Measurements from ENCODE around the gene FNIP2. TPM values are rescaled to one million over a fixed set of nuclear protein-coding genes. Genes with fewer than 3 reads are reported as not detected.
A peak's percentile ranks its signal among the peaks of the same experiment; 100 is the strongest.

Gene FNIP2
- total RNA-seq, 1 experiment from 2014 or later: 16.1 TPM

- CTCF ChIA-PET: interaction anchor here (0.7 kb wide), 1 partner anchor 241 kb away, joined by 3 read pairs; no protein-coding TSS in a partner anchor
- Histone ChIP-seq H3K4me1 (ENCODE audit: insufficient read depth, low read length, poor library complexity, severe bottlenecking) (peaks cover 10% of the 10 kb centered on the region), H3K27ac (ENCODE audit: low read depth, low read length, poor library complexity, severe bottlenecking) (no peak overlapping the region), H3K36me3 (ENCODE audit: insufficient read depth, low read length, poor library complexity, severe bottlenecking) (no peaks in the 10 kb centered on the region), H3K4me3 (ENCODE audit: low read depth, low read length, poor library complexity, severe bottlenecking) (no peak overlapping the region), H3K9me3 (ENCODE audit: low read depth, low read length, poor library complexity, severe bottlenecking) (no peaks in the 10 kb centered on the region), H3K27me3 (replicated peaks; ENCODE audit: insufficient read depth, low read depth, low read length, poor library complexity) (no peaks in the 10 kb centered on the region)
- DNase-seq (ENCODE audit: low spot score): no peak
- no TSS peak for BruUV-seq (replicated peaks)
- POLR2A ChIA-PET (ENCODE audit: low non-redundant PET): no interaction called here
- intact Hi-C loops (cut with micrococcal nuclease; ENCODE audit: unreplicated experiment): no loop called here
- no peak for TF ChIP-seq CTCF (conservative IDR thresholded peaks at IDR 0.05; ENCODE audit: low read depth, low read length)
- no peak for TF ChIP-seq EZH2 (IDR thresholded peaks at IDR 0.05; ENCODE audit: borderline replicate concordance, low read depth, low read length, poor library complexity, severe bottlenecking)
Measured at GRCh38 chr4:158860856-158861255, 92.0 kb downstream of the FNIP2 start.

- POLR2A ChIA-PET (ENCODE audit: low non-redundant PET): no interaction called here
- CTCF ChIA-PET: interaction anchor here (0.7 kb wide), 1 partner anchor 240 kb away, joined by 3 read pairs; no protein-coding TSS in a partner anchor
- intact Hi-C loops (cut with micrococcal nuclease; ENCODE audit: unreplicated experiment): no loop called here
- no peak overlapping the region for H3K4me3 ChIP-seq (ENCODE audit: low read depth, low read length, poor library complexity, severe bottlenecking)
- H3K27me3 ChIP-seq (replicated peaks; ENCODE audit: insufficient read depth, low read depth, low read length, poor library complexity): no peaks in the 10 kb centered on the region
- peaks cover 11% of the 10 kb centered on the region for H3K4me1 ChIP-seq (ENCODE audit: insufficient read depth, low read length, poor library complexity, severe bottlenecking)
- BruUV-seq (replicated peaks): no TSS peak
- no peaks in the 10 kb centered on the region for H3K36me3 ChIP-seq (ENCODE audit: insufficient read depth, low read length, poor library complexity, severe bottlenecking)
- no peaks in the 10 kb centered on the region for H3K9me3 ChIP-seq (ENCODE audit: low read depth, low read length, poor library complexity, severe bottlenecking)
- no peak for DNase-seq (ENCODE audit: low spot score)
- no peak overlapping the region for H3K27ac ChIP-seq (ENCODE audit: low read depth, low read length, poor library complexity, severe bottlenecking)
- no peak for TF ChIP-seq EZH2 (IDR thresholded peaks at IDR 0.05; ENCODE audit: borderline replicate concordance, low read depth, low read length, poor library complexity, severe bottlenecking)
- no peak for TF ChIP-seq CTCF (conservative IDR thresholded peaks at IDR 0.05; ENCODE audit: low read depth, low read length)
Measured at GRCh38 chr4:158861281-158861680, 92.5 kb downstream of the FNIP2 start.

GRCh38 chr4:158861766-158862165 lies 92.9 kb downstream of the FNIP2 start:
- POLR2A ChIA-PET (ENCODE audit: low non-redundant PET): no interaction called here
- no TSS peak for BruUV-seq (replicated peaks)
- H3K36me3 ChIP-seq (ENCODE audit: insufficient read depth, low read length, poor library complexity, severe bottlenecking): no peaks in the 10 kb centered on the region
- TF ChIP-seq CTCF (conservative IDR thresholded peaks at IDR 0.05; ENCODE audit: low read depth, low read length) (peak; percentile 36), EZH2 (IDR thresholded peaks at IDR 0.05; ENCODE audit: borderline replicate concordance, low read depth, low read length, poor library complexity, severe bottlenecking) (no peak)
- CTCF ChIA-PET: interaction anchor here (0.7 kb wide), 2 partner anchors 42 to 240 kb away, joined by 3 to 9 read pairs; no protein-coding TSS in a partner anchor
- peaks cover 11% of the 10 kb centered on the region for H3K4me1 ChIP-seq (ENCODE audit: insufficient read depth, low read length, poor library complexity, severe bottlenecking)
- no peak for DNase-seq (ENCODE audit: low spot score)
- H3K4me3 ChIP-seq (ENCODE audit: low read depth, low read length, poor library complexity, severe bottlenecking): no peak overlapping the region
- no peaks in the 10 kb centered on the region for H3K27me3 ChIP-seq (replicated peaks; ENCODE audit: insufficient read depth, low read depth, low read length, poor library complexity)
- no peak overlapping the region for H3K27ac ChIP-seq (ENCODE audit: low read depth, low read length, poor library complexity, severe bottlenecking)
- intact Hi-C loops (cut with micrococcal nuclease; ENCODE audit: unreplicated experiment): no loop called here
- no peaks in the 10 kb centered on the region for H3K9me3 ChIP-seq (ENCODE audit: low read depth, low read length, poor library complexity, severe bottlenecking)

All from A673 (cell line).